Endothelial cell (in vitro differentiated cells): Measurements from ENCODE around the gene HDAC5. TPM values are rescaled to one million over a fixed set of nuclear protein-coding genes. Genes with fewer than 3 reads are reported as not detected.
A peak's percentile ranks its signal among the peaks of the same experiment; 100 is the strongest.

Source experiments
- DNase-seq: peaks from one replicate; pipeline ENCODE4 v3.0.0; 2021; ENCODE audit warnings: low spot score
- H3K27ac Mint-ChIP-seq: one replicate; pipeline ENCODE4 v1.8.0; 2021; ENCODE audit warnings: mixed read lengths, inconsistent platforms; ENCODE audit not compliant: unreplicated experiment
- H3K27me3 Mint-ChIP-seq: one replicate; pipeline ENCODE4 v1.8.0; 2021; ENCODE audit warnings: mild to moderate bottlenecking, moderate library complexity, mixed read lengths, inconsistent platforms; ENCODE audit not compliant: unreplicated experiment
- H3K36me3 Mint-ChIP-seq: one replicate; pipeline ENCODE4 v1.8.0; 2021; ENCODE audit warnings: mild to moderate bottlenecking, low read depth, mixed read lengths, inconsistent platforms; ENCODE audit not compliant: unreplicated experiment
- H3K4me1 Mint-ChIP-seq: one replicate; pipeline ENCODE4 v1.8.0; 2021; ENCODE audit warnings: mild to moderate bottlenecking, mixed read lengths, inconsistent platforms; ENCODE audit not compliant: unreplicated experiment
- H3K4me3 Mint-ChIP-seq: one replicate; pipeline ENCODE4 v1.8.0; 2021; ENCODE audit warnings: mild to moderate bottlenecking, mixed read lengths, inconsistent platforms; ENCODE audit not compliant: unreplicated experiment
- H3K9me3 Mint-ChIP-seq: one replicate; pipeline ENCODE4 v1.8.0; 2021; ENCODE audit warnings: mixed read lengths, inconsistent platforms; ENCODE audit not compliant: unreplicated experiment
- total RNA-seq: library from RNA; stranded (reverse); fragmentation: NEBNext Ultra II Directional; extraction: Animal tissue kit (Norgen Biotek cat#: 25700); gene quantifications from one replicate; pipeline ENCODE4 v1.2.1, GENCODE V29; 2021; ENCODE audit not compliant: unreplicated experiment
- TF ChIP-seq, protein P1 (sequence below): fragments of 200-600 bp; sonication (generic); IDR thresholded peaks from one replicate; pipeline ENCODE4 v1.5.0; 2021; ENCODE audit warnings: antibody characterized with exemption; ENCODE audit not compliant: unreplicated experiment

The HDAC5 gene
- total RNA-seq, 1 donor from 2014 or later = 51.4 TPM

DNA sequence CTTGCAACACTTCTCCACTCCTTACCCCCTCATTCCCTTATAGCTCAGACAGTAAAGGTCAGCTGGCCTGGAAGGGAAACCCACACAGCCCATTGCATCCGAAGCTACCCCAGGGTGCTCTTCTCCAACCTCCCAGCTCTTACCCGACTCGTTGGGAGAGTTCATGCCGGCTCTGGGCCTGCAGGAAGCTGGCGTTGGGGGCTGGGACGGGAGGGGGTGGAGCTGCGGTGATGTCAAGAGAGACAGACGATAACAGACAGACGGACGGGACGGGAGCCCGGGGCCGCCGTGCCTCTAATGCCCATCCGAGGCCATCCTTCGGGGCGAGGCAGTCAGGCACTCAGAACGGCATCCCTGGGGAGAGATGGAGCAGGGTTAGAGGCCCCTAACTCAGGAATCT is 6.1 kb downstream of the HDAC5 start:
- Mint-ChIP-seq H3K4me3 (no peak overlapping the region), H3K4me1 (peaks cover 63% of the 10 kb centered on the region), H3K36me3 (peaks cover 6% of the 10 kb centered on the region), H3K9me3 (no peaks in the 10 kb centered on the region), H3K27me3 (peaks cover 19% of the 10 kb centered on the region), H3K27ac (no peak overlapping the region)
- TF ChIP-seq, protein P1, sequence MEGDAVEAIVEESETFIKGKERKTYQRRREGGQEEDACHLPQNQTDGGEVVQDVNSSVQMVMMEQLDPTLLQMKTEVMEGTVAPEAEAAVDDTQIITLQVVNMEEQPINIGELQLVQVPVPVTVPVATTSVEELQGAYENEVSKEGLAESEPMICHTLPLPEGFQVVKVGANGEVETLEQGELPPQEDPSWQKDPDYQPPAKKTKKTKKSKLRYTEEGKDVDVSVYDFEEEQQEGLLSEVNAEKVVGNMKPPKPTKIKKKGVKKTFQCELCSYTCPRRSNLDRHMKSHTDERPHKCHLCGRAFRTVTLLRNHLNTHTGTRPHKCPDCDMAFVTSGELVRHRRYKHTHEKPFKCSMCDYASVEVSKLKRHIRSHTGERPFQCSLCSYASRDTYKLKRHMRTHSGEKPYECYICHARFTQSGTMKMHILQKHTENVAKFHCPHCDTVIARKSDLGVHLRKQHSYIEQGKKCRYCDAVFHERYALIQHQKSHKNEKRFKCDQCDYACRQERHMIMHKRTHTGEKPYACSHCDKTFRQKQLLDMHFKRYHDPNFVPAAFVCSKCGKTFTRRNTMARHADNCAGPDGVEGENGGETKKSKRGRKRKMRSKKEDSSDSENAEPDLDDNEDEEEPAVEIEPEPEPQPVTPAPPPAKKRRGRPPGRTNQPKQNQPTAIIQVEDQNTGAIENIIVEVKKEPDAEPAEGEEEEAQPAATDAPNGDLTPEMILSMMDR = no peak
- DNase-seq = no peak

DNA sequence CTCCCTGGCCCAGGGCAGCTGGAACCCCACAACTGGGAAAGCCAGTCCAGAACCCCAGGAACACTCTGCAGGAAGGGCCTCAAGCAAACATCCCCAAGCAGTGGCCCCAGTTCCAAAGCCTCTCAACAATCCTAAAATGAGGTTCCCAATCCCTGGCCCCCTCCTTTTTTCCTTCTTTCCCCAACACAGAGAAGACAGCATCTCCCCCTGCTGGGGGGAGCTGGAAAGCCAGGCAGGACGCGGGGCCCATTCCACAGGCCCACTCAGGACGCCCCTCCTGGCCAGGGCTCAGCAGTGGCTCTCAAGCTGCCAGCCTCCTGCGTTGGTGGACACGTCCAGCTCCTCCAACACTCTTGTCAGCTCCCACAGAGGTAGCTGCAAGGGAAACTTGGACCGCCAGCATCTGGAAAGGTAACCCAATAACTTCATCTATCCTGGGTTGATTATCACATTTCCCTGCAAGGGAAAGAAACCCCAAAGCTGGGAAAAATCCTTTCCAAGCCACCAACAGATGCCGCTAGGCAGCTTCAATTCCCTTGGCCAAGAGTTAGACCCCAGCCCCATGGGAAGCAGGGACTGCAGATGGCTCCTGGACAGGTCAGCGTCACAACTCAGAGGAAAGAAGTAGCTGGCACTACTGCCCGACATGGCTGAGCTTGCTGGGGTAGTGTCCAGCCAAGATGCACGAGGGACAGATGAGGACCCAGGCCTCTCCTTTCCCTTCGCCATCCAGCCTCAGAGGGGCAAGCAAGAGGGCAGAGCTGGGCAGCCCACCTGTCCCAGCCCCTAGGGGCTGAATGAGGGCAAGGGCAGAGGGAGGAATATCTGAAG is 7.6 kb downstream of the HDAC5 start:
- Mint-ChIP-seq H3K27ac (no peak overlapping the region), H3K4me1 (peaks cover 62% of the 10 kb centered on the region), H3K36me3 (peaks cover 6% of the 10 kb centered on the region), H3K4me3 (no peak overlapping the region), H3K9me3 (no peaks in the 10 kb centered on the region), H3K27me3 (peaks cover 17% of the 10 kb centered on the region)
- TF ChIP-seq, protein P1 = peak; percentile 87
- peak; percentile 73 for DNase-seq

DNA sequence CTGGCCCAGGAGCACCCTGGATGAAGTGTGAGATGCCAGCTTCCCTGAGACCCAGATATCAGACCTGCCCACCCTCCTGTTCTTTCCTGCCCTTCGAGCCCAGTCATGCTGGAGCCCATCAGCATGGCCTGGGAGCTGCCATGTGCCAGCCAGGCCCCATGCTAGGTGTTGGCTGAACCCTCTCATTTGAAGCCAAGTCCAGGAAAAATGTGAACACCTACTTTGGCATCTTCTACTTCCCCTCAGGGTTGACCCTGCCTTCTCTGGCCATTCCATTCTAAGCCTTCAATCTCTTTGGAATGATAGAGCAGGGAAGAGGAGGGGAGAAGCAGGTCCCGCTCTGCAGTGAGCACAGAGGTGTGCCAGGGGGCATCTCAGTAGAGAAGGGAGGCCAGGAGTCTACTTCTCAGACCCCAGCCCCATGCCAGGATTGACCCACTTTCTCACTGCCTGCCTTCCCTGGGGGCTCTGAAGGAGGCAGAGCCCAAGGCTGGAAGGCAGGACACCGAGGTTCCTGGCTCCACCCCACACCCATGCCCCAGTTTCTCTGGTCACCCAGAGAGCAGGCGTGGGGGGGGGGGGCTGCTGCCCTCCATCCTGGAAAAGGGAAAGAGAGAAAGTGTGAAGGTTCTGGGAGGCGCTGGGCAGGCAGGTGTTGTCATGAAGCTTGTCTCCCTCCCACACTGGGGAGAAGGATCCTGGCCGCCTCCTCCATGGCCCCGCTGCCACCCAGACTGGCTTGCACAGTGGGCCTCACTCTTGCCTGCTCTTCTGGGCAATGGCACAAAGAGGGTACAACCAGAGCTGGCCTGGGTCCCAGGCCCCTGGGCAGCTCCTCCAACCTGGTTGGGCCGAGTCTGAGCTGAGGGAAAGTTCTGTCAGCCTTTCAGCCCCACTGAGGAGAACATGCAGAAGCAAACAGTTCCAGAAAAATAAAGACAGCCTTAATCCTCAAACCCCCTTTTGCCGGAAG is 9.3 kb downstream of the HDAC5 start:
- no peak for DNase-seq
- H3K4me1 Mint-ChIP-seq = peaks cover 62% of the 10 kb centered on the region

DNA sequence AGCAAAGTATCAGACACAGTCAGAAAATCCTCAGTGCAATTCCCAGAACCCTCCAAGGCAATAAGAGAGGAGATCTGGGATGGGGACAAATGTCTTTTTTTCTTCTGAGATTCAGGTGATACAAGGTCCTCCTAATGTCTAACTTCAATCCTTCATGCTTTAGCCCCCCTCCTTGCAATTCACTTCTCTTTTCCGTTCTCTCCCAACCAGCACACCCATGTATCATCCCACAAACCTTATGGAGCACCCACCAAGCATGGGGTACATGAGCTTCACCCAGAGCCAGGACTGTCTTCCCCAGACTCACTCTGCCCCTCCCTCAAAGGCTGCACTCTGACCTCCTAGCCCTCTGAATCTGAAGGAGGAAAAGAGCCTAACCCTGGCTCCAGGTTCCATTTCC is 10.1 kb downstream of the HDAC5 start:
- TF ChIP-seq, protein P1 = no peak
- Mint-ChIP-seq H3K27ac (peak overlapping the region; percentile 24), H3K9me3 (no peaks in the 10 kb centered on the region), H3K27me3 (peaks cover 13% of the 10 kb centered on the region), H3K4me1 (peaks cover 60% of the 10 kb centered on the region), H3K4me3 (no peak overlapping the region), H3K36me3 (peaks cover 1% of the 10 kb centered on the region)
- no peak for DNase-seq

More for the DNA sequence above, 9.3 kb downstream of the HDAC5 start:
- peaks cover 6% of the 10 kb centered on the region for H3K36me3 Mint-ChIP-seq
- TF ChIP-seq, protein P1 = no peak
- H3K27ac Mint-ChIP-seq = peak overlapping the region; percentile 61
- H3K9me3 Mint-ChIP-seq = no peaks in the 10 kb centered on the region
- H3K4me3 Mint-ChIP-seq = no peak overlapping the region
- H3K27me3 Mint-ChIP-seq = peaks cover 14% of the 10 kb centered on the region
